ACC112 (cell line): ENCODE results near the gene INSIG2.

Experiments
- H2AFZ ChIP-seq: fragments of 200-600 bp; sonication (generic); one replicate; pipeline ENCODE4 v1.6.0; 2017; ENCODE audit warnings: antibody characterized with exemption, low read length; ENCODE audit not compliant: unreplicated experiment
- H3K27ac ChIP-seq: fragments of 200-600 bp; sonication (generic); 2 replicates; pipeline ENCODE4 v1.5.1; 2014; ENCODE audit warnings: low read depth, mild to moderate bottlenecking, antibody characterized with exemption, low read length, moderate library complexity
- H3K27me3 ChIP-seq: fragments of 200-600 bp; sonication (generic); 2 replicates; pipeline ENCODE4 v1.6.1; 2014; ENCODE audit warnings: mild to moderate bottlenecking, antibody characterized with exemption, low read length, moderate library complexity, mixed read lengths; ENCODE audit not compliant: insufficient read depth
- H3K36me3 ChIP-seq: fragments of 200-600 bp; sonication (generic); 2 replicates; pipeline ENCODE4 v1.6.1; 2016; ENCODE audit warnings: mild to moderate bottlenecking, antibody characterized with exemption, low read length, moderate library complexity, mixed read lengths; ENCODE audit not compliant: insufficient read depth
- H3K4me1 ChIP-seq: fragments of 200-600 bp; sonication (generic); one replicate; pipeline ENCODE4 v1.6.1; 2016; ENCODE audit warnings: low read length, mixed read lengths; ENCODE audit not compliant: insufficient read depth, unreplicated experiment, control insufficient read depth
- H3K4me3 ChIP-seq: fragments of 200-600 bp; sonication (generic); 2 replicates; pipeline ENCODE4 v1.5.1; 2014; ENCODE audit warnings: mild to moderate bottlenecking, low read depth, low read length
- H3K79me2 ChIP-seq: fragments of 200-600 bp; sonication (generic); one replicate; pipeline ENCODE4 v1.6.0; 2016; ENCODE audit warnings: low read length; ENCODE audit not compliant: control insufficient read depth, unreplicated experiment, insufficient read depth

Gene INSIG2

DNA sequence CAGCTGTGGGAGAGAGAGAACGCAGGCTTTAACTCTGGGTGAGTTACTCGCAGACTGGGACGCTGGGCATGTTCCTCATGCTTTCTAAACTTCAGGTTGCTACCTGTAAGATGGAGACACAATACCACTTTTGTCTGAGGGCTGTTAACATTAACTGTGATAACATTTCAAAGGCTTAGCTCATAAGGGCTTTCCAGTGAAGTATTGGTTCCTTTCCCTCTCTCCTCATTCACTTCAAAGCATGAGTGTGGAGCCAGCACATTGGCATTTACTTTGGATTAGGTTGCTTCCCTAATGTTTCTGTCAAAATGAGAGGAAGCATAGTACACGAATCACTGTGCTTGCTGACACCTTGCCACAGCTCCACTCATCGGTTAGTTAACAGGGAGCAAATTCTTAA is 30.2 kb downstream of the INSIG2 start:
- Histone ChIP-seq H3K27me3 (no peaks in the 10 kb centered on the region), H2AFZ (no peak overlapping the region), H3K79me2 (no peaks in the 10 kb centered on the region), H3K27ac (no peak overlapping the region), H3K36me3 (no peaks in the 10 kb centered on the region), H3K4me3 (no peak overlapping the region), H3K4me1 (peaks cover 14% of the 10 kb centered on the region)

DNA sequence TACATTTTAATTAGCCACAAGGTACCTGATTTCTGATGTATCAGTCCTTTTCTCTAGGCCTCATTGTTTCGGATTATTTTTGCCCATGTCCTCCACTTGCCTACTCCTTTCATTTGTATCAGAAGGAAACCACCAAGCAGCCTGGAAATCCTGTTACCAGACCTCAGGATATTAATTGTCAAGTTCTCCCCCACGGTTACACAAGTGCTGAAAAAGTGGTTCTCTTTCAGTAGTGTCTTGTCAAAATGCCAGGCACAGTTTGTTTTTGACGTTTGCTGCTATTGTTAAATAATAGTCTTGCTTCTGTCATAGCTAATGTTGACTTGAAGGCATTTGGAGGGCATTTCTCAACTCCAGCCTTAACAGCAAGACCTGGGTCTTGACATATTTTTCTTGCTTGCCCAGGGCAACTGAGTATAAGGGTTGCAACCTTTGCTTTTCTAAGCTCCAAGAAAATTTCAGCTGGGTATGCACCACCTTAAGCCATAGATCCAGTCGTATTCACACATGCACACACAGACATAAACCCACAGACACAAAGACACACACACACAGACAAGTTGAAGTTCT is 31.0 kb downstream of the INSIG2 start:
- H2AFZ ChIP-seq = no peak overlapping the region
- H3K4me1 ChIP-seq = peaks cover 21% of the 10 kb centered on the region
- H3K4me3 ChIP-seq = no peak overlapping the region
- no peaks in the 10 kb centered on the region for H3K79me2 ChIP-seq
- no peaks in the 10 kb centered on the region for H3K27me3 ChIP-seq
- H3K36me3 ChIP-seq = no peaks in the 10 kb centered on the region
- H3K27ac ChIP-seq = no peak overlapping the region

DNA sequence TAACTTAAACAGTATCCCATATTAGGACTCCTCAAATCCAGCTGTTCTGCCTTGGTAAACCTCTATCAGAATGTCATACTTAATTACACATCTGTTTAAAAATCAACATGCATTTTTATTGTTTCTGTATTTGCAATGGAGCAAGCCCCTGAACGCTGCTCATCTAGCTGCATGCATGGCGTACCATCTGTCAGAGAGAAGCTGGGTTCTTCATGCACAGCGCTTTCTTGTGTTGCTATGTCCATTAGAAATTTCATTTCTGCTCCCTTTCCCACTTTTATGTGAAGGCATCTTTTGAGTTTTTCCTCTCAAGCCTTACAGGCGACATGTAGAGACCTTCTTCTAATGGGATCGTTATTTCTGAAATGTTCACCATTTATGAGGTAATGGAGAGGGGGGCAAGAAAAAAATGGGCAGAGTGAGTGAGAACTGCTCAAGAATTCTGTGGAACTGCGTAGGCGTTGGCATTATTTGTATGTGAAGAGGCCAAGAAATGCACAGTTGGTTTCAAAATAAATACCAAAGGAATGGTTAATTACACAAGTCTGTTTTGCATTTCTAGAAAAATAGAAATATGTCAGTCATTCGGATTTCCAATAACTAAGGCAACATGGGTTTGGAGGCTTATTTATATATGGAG is 31.6 kb downstream of the INSIG2 start:
- Histone ChIP-seq H3K36me3 (no peaks in the 10 kb centered on the region), H3K4me3 (no peak overlapping the region), H3K27me3 (no peaks in the 10 kb centered on the region), H2AFZ (no peak overlapping the region), H3K4me1 (peaks cover 27% of the 10 kb centered on the region), H3K27ac (peak overlapping the region; percentile 8; the same call in 1 of the 2 replicates), H3K79me2 (no peaks in the 10 kb centered on the region)

DNA sequence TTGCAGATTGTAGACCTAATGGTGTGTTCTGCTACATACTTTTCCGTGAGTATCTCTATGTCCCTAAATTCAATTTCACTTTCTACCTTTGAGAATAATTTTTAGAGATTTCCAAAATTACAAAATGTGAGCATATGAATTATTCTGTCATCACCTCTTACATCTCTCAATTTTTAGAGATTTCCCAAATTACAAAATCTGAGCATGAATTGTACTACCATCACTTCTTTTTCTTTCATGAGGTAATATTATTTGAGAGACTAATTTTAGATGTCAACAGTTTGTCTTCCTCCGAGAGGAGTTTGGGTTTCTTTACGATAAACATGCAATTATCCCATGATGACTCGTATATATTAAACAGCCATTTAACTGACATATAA is 32.1 kb downstream of the INSIG2 start:
- Histone ChIP-seq H2AFZ (no peak overlapping the region), H3K27me3 (no peaks in the 10 kb centered on the region), H3K4me1 (peaks cover 29% of the 10 kb centered on the region), H3K27ac (peak overlapping the region; percentile 8; the same call in 1 of the 2 replicates), H3K4me3 (no peak overlapping the region), H3K79me2 (no peaks in the 10 kb centered on the region), H3K36me3 (no peaks in the 10 kb centered on the region)

DNA sequence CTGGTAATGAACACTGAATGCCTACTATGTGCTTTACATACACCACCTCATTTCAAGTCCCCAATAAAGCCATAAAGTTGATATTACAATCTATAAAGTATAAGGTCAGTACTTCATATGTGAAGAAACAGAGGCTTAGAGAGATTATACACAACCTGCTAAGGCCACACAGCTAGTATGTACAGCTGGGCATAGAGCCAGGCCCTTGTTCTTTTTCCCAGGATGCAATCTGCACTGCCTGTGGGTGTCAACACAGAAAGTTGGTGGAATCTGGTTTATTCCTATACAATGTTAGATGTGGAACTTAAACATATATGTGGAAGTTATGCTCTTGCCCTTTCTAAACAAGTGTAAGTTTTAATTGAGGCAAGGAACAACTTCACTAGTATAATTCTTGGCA is 32.8 kb downstream of the INSIG2 start:
- Histone ChIP-seq H3K27me3 (no peaks in the 10 kb centered on the region), H2AFZ (no peak overlapping the region), H3K27ac (no peak overlapping the region), H3K4me1 (peaks cover 29% of the 10 kb centered on the region), H3K79me2 (no peaks in the 10 kb centered on the region), H3K36me3 (no peaks in the 10 kb centered on the region), H3K4me3 (no peak overlapping the region)

DNA sequence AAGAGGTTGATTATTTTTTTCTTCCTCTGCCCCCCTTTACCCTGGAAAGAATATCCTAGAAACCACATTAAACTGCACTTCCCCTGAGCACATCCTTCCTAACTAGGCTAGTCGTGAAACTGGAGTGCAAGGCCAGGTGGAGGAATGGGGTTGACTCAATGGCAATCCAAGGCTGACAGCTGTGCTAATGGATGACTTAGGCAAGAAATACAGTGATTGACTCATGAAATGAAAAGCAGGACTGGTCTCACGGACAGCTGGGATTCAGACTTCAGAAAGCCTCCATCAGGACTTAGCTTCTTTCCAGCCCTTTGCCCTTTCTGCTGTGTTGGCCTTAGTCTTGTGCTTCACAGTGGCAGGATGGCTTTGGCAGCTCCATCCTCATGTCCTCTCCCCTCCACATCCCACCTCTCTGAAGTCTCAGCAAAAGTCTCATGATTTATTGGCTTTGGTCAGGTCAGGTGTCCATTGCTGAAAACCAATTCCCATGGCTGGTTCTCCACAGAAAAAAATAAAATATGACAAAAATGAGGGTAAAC is 33.8 kb downstream of the INSIG2 start:
- Histone ChIP-seq H3K27me3 (no peaks in the 10 kb centered on the region), H3K36me3 (no peaks in the 10 kb centered on the region), H3K4me3 (no peak overlapping the region), H3K27ac (peak overlapping the region; percentile 87; the same call in 1 of the 2 replicates), H3K79me2 (no peaks in the 10 kb centered on the region), H2AFZ (no peak overlapping the region), H3K4me1 (peaks cover 29% of the 10 kb centered on the region)

DNA sequence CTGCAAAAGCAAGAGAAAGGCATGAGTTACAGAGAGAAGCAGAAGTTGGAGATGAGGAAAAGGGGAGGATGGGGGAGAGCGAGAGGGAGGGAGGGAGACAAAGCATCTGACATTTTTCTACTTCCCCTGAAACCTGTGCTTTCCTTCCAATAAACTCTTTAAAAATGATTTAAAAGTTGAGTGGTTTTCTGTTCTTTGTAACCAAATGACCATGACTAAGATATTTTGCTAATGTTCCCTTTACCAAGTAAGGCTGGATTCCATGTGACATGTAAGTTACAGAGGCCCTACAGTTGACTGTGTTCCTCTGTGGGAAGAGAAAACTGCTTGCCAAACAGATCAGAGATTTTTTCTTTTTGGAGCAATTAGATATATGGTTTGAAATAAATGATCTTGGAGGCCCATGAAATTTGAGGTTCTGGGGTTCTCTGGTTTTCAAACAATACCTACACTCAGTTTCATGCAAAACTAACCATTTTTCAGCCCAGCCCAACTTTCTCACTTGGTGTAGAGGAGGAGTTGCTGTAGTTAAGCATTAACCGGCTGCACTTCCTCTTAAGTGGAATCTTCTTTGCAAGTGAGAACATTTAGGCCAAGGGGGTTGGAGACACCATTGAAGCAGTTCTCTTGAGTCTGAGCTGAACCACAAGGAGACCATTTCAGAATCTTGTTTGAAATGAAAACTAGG is 34.5 kb downstream of the INSIG2 start:
- Histone ChIP-seq H3K27ac (peak overlapping the region; percentile 87), H3K27me3 (no peaks in the 10 kb centered on the region), H3K36me3 (no peaks in the 10 kb centered on the region), H2AFZ (no peak overlapping the region), H3K4me3 (no peak overlapping the region), H3K79me2 (no peaks in the 10 kb centered on the region), H3K4me1 (peaks cover 29% of the 10 kb centered on the region)

DNA sequence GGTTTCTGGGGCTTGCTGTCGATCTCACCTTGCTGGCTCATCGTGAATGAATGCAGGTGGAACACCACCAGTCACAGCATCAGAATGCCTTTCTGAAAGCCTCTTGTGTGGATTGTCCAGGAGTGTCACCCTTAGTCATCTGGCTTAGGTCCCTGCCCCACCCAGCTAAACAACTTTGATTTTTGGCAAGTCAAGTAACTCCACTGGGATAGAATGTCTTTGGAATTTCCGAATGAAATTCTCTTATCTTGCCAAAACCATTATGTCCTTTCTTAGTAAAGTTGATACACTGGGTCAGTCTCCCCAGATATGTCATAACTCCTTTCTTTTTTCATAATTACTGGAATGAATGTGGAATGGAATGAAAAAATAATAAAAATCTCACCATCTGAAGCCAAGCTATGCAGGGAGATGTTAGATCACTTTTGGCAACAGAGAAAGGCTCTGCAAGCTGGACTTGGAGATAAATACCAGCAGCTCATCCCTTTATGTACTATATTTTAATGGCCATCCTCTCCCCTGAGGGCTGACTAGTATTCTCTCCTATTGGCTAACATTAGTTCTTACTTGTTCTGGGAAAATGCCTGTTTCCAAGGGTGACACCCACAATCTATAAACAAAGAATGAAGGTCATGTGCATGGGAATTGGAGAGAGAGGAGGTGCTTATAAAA is 35.4 kb downstream of the INSIG2 start:
- no peaks in the 10 kb centered on the region for H3K27me3 ChIP-seq
- H3K36me3 ChIP-seq = no peaks in the 10 kb centered on the region
- no peak overlapping the region for H2AFZ ChIP-seq
- H3K4me1 ChIP-seq = peaks cover 29% of the 10 kb centered on the region
- H3K79me2 ChIP-seq = no peaks in the 10 kb centered on the region
- peak overlapping the region; percentile 87 for H3K27ac ChIP-seq
- H3K4me3 ChIP-seq = no peak overlapping the region

DNA sequence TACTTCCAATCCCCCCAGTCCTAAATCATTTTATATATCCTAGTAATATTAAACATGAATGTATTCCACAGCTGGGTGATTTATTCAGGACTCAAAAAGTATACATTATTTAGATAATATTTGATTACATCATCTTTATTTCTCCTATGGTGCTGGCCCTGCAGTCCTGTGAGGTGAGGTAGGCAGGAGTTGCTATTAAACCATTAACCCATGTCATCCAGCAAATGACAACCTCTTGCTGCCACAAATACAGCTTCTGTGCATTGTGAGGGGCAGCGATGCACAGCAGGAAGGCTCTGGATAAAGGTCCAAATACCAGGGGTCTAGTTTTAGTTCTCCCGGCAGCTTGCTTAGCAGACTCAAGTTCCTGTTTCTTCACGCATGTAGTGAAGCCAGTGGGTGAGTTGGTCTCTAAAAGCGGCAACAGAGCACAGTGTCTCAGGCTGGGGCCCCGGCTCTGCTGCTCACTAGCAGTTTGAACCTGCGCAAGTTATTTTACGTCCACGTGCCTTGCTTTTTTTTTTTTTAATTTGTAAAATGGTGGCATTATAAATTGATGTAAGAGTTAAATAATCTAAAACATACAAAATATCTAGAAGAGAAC is 36.1 kb downstream of the INSIG2 start:
- Histone ChIP-seq H3K4me3 (no peak overlapping the region), H2AFZ (no peak overlapping the region), H3K4me1 (peaks cover 29% of the 10 kb centered on the region), H3K27ac (peak overlapping the region; percentile 87), H3K79me2 (no peaks in the 10 kb centered on the region), H3K36me3 (no peaks in the 10 kb centered on the region), H3K27me3 (no peaks in the 10 kb centered on the region)

DNA sequence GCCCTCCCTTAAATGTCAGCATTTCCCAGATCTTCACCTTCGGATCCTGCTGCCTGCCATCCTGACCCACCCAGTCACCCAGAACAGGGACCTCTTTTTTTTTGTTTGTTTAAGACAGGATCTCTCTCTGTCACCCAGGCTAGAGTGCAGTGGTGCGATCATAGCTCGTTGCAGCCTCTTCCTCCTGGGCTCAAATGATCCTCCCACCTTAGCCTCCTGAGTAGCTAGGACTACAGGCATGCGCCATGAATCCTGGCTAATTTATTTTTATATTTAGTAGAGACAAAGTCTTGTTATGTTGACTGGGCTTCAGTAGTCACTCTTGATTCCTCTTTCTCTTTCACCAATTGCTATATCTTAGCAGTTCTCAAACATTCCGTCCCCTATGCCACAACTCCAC is 39.0 kb downstream of the INSIG2 start:
- Histone ChIP-seq H3K4me3 (no peak overlapping the region), H3K27ac (no peak overlapping the region), H3K79me2 (no peaks in the 10 kb centered on the region), H3K36me3 (no peaks in the 10 kb centered on the region), H3K27me3 (no peaks in the 10 kb centered on the region), H3K4me1 (peaks cover 27% of the 10 kb centered on the region), H2AFZ (no peak overlapping the region)
